GM21381 (cell line): ENCODE results near the gene TMEM170B.

Source experiments
- ATAC-seq: cut with Tn5 transposase; IDR thresholded peaks from one replicate; pipeline ENCODE4 v1.9.1; 2021; ENCODE audit warnings: mild to moderate bottlenecking, moderate library complexity; ENCODE audit not compliant: unreplicated experiment

The TMEM170B gene, protein sequence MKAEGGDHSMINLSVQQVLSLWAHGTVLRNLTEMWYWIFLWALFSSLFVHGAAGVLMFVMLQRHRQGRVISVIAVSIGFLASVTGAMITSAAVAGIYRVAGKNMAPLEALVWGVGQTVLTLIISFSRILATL

DNA sequence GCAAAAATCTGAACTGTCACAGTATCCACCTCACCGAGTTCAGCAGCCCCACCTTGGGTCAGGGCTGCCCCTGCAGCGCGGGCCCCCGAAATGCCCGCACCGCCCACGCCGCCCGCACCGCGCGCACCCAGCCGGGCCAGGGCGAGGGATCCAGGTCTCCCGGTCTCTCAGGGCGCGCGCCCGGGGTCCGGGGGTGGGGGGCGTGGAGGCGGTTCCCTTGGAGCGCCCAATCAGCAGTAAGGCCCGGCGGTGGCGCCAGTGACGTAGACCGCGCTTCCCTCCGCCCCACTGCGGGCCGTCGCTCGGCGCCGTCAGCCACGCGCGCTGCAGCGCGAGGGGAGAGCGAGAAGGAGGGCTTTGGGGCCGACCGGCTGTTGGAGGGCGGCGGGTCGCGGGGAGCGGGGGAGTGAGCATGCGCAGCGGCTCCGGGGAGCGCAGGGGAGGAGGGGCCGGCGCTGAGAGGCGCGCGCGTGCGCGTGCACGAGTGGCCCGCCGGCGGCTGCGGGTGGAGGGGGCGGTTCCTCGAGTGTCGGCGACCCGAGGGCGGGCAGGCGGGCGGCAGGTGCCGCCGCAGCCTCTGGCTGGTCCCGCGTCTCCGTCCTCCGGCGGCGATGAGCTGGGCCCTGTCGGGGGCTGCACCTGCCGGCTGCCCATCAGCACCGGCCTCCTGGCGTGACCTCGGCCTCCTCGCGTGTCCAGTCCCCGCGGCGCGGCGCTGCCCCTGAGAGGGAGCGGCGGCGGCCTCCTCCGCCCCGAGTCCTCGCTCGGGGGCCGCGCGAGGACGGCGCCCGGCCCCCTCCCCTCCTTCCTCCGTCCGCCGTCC, at the start of gene TMEM170B:
TMEM170B (plus strand) TSS at position 521 of the 823 bp plus-strand sequence. CDS start 529 bp downstream, outside the sequence.
- peak; percentile 95 for ATAC-seq

DNA sequence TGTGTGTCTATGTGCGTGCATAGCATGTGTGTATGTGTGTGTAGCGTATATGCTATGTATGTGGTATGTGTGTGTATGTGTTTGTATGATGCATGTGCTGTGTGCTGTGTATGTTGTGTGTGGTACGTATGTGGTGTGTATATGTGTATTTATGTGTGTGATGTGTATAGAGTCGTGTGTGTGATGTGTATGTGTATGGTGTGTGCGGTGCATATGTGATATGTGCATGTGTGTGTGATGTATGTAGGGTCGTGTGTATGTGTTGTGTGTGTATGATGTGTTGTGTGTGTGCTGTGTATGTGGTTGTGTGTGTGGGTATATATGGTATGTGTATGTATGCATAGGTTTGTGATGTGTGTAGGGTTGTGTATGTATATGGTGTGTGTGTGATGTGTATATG, 46.6 kb upstream of the TMEM170B start:
- no peak for ATAC-seq

- no peak for ATAC-seq
Measured at GRCh38 chr6:11491596-11492463, 45.7 kb upstream of the TMEM170B start.

- ATAC-seq = no peak
Measured at GRCh38 chr6:11492464-11493290, 44.9 kb upstream of the TMEM170B start.

DNA sequence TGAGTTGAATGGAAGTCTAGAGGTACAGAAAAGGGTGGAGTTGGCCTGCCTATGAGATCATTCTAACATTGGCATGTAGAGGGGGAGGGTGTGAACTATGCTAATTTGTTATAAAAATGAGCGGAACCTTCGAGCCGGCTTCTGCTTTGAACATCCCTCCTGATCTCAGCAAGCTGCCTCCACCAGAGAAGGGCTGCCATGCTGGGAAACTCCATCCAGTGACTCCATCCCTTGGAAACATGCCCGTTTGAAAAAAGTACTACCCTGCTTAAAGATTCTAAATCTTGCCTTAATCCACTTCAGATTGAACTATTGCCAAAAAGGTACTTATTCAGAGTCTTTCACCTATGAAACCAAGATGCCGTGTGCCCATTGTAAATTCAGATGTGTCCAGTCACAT, 43.6 kb upstream of the TMEM170B start:
- ATAC-seq = no peak

DNA sequence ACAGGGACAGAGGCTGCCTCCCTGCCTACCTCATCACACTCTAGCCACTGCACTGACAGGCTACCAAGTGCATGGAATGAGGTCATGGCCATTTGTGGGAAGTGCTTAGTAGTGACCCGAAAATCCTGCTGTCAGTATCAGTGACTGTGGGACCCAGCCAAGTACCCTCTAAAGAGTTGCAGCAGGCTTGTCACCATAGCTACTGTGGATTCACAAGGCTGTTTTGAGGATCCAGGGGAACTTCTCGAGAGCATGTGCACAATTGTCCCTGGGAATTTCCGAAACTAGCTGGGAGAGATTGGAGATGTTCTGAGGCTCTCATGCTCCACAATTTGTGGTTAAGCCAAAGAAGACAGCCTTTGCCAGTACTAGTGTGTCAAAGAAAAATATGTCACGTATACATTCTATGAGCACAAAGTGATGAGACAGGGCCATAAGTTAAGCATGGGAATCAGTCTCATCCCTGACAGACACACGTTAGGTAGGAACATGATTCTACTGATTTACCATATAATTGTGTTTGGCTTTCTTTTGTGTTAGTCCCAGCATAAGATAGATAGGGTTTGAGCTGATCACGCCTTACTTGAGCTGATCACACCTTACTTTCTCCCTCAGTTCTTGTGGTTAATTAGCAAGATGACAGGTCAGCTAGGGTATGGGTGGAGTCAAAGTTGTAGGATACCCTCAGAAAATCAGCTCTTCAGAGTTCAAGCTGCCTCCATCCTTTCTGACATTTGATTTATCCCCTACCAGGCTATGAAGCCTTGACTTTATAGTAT, 42.6 kb upstream of the TMEM170B start:
- ATAC-seq = no peak

- no peak for ATAC-seq
Measured at GRCh38 chr6:11495565-11496145, 41.9 kb upstream of the TMEM170B start.

DNA sequence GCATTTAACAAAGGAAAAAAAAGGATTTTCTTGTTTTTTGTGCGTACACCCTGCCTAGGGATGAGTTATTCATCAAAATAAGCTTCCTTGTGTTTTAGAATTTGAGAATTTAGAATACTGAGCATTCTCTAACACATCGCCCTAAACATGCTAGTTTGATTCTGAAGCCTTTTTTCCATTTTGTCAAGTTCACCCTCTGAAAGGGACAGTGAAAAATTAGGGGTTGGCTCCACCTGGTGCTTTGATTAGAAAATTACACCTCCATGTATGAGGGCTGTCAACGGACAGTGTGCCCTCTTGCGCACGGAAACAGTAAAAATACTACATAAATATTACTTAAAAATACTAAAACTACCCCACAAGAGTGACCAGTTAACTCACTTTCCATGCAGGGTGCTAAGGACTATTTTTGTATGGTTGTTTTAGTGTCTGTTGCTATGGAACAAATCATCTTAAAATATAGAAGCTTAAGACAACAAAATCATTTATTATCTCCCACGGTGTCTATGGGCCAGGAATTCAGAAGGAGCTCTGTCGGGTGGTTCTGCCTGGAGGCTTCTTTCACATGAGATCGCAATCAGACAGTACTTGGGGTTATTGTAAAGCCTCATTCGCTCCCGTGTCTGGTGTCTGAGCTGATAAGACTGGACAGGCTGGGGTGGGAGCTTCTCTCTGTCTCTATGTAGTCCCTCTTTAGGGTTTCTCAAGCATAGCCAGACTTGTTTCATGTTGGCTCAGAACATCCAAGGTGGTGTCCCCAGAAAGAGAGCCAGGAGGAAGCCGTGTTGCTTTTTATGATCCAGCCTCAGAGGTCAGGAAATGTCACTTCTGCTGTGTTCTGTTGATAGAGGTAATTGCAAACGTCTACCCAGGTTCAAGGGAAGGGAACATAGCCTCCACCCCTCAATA, 41.1 kb upstream of the TMEM170B start:
- ATAC-seq = peak; percentile 45

- no peak for ATAC-seq
Measured at GRCh38 chr6:11497107-11497506, 40.4 kb upstream of the TMEM170B start.

DNA sequence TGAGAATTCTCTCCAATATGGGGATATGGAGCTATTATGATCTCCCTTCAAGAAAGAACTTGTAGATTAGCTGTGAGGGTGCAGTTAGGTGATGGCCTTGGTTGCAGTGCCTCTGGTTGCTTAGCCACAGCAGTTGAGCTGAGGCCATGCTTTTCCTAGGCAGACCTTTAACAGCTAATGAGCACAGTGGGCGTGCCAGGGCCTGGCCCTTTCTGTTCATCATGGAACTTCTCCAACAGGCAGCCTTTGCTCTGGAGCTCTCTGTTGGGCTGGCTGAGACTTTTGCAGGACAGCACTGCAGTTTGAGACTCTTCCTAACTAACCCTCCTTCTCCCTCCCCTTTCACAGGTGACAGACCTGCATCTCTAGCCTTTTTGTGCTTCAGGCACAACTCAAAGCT, 39.7 kb upstream of the TMEM170B start:
- ATAC-seq = no peak

DNA sequence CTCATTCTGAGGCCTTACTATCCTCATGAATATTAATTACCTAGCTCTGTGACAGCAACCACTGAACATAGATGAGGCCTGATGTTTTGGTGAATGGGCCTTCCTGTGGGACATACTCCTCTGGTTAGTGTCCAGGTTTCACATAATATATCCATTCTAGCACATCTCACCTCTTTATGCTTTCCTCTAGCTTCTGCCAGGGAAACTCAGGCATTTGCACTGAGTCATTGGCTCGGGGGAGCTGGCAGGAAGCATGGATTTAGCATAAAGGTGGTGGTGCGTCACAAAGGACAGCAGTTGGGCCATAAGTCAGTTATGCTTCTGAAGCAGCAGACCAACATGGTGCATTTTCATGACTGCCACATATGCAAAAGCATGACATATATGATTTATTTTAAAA, 37.5 kb upstream of the TMEM170B start:
- ATAC-seq = no peak

DNA sequence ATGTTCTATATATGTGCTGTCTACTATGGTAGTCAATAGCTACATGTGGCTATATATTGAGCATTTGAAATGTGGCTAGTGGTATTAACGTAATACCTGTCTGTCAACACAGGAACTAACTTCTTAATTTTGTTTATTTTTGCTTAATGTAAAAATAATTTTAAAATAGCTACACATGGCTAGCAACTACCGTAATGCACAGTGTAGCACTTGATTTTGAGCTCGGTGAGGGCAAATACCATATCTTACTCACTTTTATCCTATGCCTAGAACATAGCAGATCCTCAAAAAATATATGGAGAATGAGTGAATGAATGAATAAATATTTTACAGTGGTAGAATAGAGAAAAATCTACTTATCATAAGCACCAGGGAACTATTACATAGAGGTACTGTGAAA, 28.1 kb upstream of the TMEM170B start:
- ATAC-seq = no peak

GRCh38 chr6:11514672-11515071, 22.9 kb upstream of the TMEM170B start:
- ATAC-seq = peak; percentile 85

DNA sequence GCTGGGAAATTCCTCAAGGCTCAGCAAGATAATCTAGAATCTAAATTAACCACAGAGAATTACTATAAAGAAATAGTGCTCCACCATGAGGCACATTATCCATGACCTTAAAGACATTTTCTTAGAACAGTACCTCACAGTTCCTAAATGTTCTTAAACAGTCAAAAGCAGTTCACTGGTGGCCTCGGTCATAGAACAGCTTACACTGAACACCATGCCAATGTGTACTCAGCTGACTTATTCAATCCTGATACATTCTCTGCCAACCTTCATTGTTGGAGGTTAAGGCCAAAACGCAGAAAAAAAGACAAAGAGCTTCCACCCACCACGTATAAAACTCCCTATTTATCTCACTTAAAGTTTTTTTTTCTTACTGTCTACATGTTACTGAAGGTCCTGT, 21.8 kb upstream of the TMEM170B start:
- no peak for ATAC-seq

DNA sequence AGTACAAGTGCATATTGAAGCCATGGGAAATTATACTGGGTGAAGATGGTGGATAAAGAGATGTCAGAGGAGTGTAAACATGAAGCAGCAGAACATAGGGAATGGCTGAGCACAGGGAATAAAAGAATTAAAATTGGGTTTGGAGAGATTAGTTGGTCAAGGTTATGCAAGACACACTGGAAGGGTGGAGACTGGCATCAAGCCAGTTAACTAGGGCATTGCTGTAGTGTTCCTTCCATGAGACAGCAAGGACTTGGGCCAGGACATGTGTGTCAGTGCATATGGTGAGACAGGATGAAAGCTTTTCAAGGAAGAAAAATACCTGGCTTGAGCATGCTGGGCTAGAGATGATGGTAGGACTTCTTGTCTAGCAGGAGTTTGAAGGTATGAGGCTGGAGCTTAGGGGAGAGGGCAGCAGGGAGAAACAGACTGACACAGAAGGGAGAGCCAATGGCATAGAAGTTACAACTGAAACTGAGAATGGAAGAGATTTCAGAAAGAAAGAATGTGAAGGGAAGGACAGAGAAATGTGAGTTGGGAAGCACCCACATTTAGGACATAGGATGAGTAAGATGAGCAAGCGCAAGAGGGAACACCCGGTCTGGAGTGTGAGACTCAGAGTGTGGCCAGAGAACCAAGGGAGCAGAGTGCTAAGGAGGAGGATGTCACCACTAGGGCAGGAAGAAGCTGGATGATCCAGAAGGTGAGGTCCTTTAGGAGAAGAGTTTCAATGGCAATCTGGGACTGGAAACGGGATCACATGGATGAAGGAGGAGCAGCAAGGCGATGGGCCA, 14.5 kb upstream of the TMEM170B start:
- ATAC-seq = no peak

DNA sequence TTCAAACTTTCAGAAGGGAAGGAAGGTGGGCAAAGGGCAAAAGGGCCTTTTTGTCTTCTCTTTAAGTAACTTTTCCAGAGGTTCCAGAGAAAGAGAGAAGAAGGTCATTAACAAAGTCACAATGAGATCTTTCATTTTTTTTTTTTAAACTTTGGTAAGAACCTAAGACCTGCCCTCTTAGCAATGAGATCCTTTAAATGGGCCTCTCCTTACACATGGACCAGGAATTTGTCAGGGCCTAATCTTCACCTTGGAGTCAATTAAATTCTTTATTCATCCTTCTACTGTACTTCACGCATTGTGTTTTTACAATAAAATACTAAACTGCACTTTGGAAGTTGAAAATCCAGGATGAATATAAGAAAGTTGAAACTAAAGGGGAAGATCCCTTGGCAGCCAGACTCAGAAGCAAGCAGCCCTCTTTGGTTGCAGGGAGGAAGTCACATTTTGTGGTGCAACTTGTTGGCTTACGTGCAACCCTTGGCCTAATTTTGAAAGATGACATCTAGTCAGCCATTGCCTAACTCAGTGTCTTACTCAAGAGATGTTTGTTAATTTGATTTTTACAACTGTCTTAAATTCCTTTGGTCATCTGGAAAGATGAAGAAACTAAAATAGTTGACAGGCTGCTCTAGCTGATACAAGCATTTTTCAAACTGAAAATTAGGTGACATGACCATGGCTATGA, 11.9 kb upstream of the TMEM170B start:
- no peak for ATAC-seq

- no peak for ATAC-seq
Measured at GRCh38 chr6:11526156-11526505, 11.4 kb upstream of the TMEM170B start.
